ENCODE measurements around the gene NBL1.

NBL1 gene

DNA sequence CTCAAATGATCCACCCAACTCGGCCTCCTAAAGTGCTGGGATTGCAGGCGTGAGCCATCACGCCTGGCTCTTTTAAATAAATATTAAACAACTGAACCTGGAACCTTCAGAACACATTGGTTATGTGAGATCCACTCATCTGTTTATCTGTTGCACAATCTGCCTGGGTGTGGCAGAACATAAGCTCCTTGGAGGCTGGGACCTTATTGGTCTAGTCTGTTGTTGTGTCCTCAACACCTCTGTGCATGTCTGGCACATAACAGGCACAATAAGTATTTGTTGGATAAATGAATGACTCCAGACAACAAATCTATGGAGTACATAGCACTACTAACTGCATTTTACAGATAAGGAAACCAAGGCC is 4.1 kb upstream of the NBL1 start:
- TF ChIP-seq, protein P1, sequence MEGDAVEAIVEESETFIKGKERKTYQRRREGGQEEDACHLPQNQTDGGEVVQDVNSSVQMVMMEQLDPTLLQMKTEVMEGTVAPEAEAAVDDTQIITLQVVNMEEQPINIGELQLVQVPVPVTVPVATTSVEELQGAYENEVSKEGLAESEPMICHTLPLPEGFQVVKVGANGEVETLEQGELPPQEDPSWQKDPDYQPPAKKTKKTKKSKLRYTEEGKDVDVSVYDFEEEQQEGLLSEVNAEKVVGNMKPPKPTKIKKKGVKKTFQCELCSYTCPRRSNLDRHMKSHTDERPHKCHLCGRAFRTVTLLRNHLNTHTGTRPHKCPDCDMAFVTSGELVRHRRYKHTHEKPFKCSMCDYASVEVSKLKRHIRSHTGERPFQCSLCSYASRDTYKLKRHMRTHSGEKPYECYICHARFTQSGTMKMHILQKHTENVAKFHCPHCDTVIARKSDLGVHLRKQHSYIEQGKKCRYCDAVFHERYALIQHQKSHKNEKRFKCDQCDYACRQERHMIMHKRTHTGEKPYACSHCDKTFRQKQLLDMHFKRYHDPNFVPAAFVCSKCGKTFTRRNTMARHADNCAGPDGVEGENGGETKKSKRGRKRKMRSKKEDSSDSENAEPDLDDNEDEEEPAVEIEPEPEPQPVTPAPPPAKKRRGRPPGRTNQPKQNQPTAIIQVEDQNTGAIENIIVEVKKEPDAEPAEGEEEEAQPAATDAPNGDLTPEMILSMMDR (IDR thresholded peaks at IDR 0.05; ENCODE audit: low read depth, low read length, poor library complexity, severe bottlenecking) = no peak
- no peak for TF ChIP-seq EZH2phosphoT487 (IDR thresholded peaks at IDR 0.05; ENCODE audit: borderline replicate concordance, low read length)
- Histone ChIP-seq H3K27me3 (ENCODE audit: control insufficient read depth, low read length) (peaks cover 32% of the 10 kb centered on the region), H3K79me2 (ENCODE audit: control insufficient read depth, low read length) (no peaks in the 10 kb centered on the region), H3K4me2 (ENCODE audit: low read length) (no peak overlapping the region), H3K27ac (ENCODE audit: low read depth, low read length) (no peak overlapping the region), H3K4me3 (ENCODE audit: low read length) (no peak overlapping the region), H3K4me1 (ENCODE audit: control insufficient read depth, low read length) (peaks cover 2% of the 10 kb centered on the region; the same call in 1 of the 2 replicates), H4K20me1 (ENCODE audit: control insufficient read depth, insufficient read depth, low read depth, low read length) (no peaks in the 10 kb centered on the region), H3K9me3 (ENCODE audit: control insufficient read depth, insufficient read depth, low read length) (no peaks in the 10 kb centered on the region), H3K9me2 (replicated peaks; ENCODE audit: control insufficient read depth, low read length) (no peaks in the 10 kb centered on the region), H3K36me3 (ENCODE audit: control insufficient read depth, low read length) (no peaks in the 10 kb centered on the region), H3F3A (ENCODE audit: control insufficient read depth, insufficient read depth) (no peaks in the 10 kb centered on the region)

GRCh38 chr1:19640363-19641316 is 3.5 kb upstream of the NBL1 start:
- Histone ChIP-seq H3K27me3 (ENCODE audit: control insufficient read depth, low read length) (peaks cover 39% of the 10 kb centered on the region), H3K27ac (ENCODE audit: low read depth, low read length) (no peak overlapping the region), H3K9me2 (replicated peaks; ENCODE audit: control insufficient read depth, low read length) (no peaks in the 10 kb centered on the region), H3K9me3 (ENCODE audit: control insufficient read depth, insufficient read depth, low read length) (no peaks in the 10 kb centered on the region), H3K4me2 (ENCODE audit: low read length) (no peak overlapping the region), H3K4me1 (ENCODE audit: control insufficient read depth, low read length) (peaks cover 3% of the 10 kb centered on the region; the same call in 1 of the 2 replicates), H3K4me3 (ENCODE audit: low read length) (no peak overlapping the region), H3K79me2 (ENCODE audit: control insufficient read depth, low read length) (no peaks in the 10 kb centered on the region), H3F3A (ENCODE audit: control insufficient read depth, insufficient read depth) (no peaks in the 10 kb centered on the region), H3K36me3 (ENCODE audit: control insufficient read depth, low read length) (no peaks in the 10 kb centered on the region), H4K20me1 (ENCODE audit: control insufficient read depth, insufficient read depth, low read depth, low read length) (no peaks in the 10 kb centered on the region)
- TF ChIP-seq, protein P1 (IDR thresholded peaks at IDR 0.05; ENCODE audit: low read depth, low read length, poor library complexity, severe bottlenecking) = no peak
- TF ChIP-seq EZH2phosphoT487 (IDR thresholded peaks at IDR 0.05; ENCODE audit: borderline replicate concordance, low read length) = no peak

DNA sequence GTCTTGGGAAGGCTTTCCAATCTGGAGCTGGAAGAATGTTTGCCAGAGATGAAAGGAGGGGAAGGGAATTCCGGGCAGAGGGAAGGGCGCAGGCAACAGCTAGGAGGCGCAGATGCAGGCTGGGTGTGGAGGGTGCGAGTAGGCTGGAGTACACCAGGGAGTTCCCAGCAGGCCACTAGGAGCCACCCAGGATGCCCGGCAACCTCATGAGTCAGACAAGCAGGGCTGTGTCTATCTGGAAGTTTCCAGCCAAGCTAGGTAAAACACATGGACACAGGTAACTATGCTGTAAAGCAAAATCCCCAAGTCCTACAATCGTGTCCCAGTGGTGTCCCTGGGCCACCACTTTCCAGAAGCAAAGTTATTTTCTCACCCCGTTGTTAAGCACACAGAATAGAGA is 990 bp upstream of the NBL1 start:
- Histone ChIP-seq H3K4me1 (ENCODE audit: control insufficient read depth, low read length) (peaks cover 3% of the 10 kb centered on the region; the same call in 1 of the 2 replicates), H3K36me3 (ENCODE audit: control insufficient read depth, low read length) (no peaks in the 10 kb centered on the region), H4K20me1 (ENCODE audit: control insufficient read depth, insufficient read depth, low read depth, low read length) (no peaks in the 10 kb centered on the region), H3K9me2 (replicated peaks; ENCODE audit: control insufficient read depth, low read length) (no peaks in the 10 kb centered on the region), H3K9me3 (ENCODE audit: control insufficient read depth, insufficient read depth, low read length) (no peaks in the 10 kb centered on the region), H3K27ac (ENCODE audit: low read depth, low read length) (no peak overlapping the region), H3K4me2 (ENCODE audit: low read length) (no peak overlapping the region), H3K4me3 (ENCODE audit: low read length) (no peak overlapping the region), H3K27me3 (ENCODE audit: control insufficient read depth, low read length) (peaks cover 59% of the 10 kb centered on the region), H3K79me2 (ENCODE audit: control insufficient read depth, low read length) (no peaks in the 10 kb centered on the region), H3F3A (ENCODE audit: control insufficient read depth, insufficient read depth) (no peaks in the 10 kb centered on the region)
- TF ChIP-seq EZH2phosphoT487 (IDR thresholded peaks at IDR 0.05; ENCODE audit: borderline replicate concordance, low read length) = no peak
- TF ChIP-seq, protein P1 (IDR thresholded peaks at IDR 0.05; ENCODE audit: low read depth, low read length, poor library complexity, severe bottlenecking) = no peak

Measured in DOHH2 (cell line).